Caco-2 (cell line): ENCODE measurements around the gene ADGRL4. TPM values are rescaled to one million over a fixed set of nuclear protein-coding genes. Genes with fewer than 3 reads are reported as not detected.

Experiments
- BruUV-seq: library from RNA; stranded (reverse); fragments of 400-500 nt; replicated peaks from 2 replicates; lab custom pipeline; 2021; lab: Mats Ljungman, UMichigan
- CTCF ChIA-PET: fragments of 300-600 bp; sonication (Branson Sonifier 250); formaldehyde crosslinking; loops from one replicate; lab custom pipeline; 2022; ENCODE audit warnings: antibody characterized with exemption; lab: Charles Lee
- POLR2A ChIA-PET: fragments of 300-600 bp; sonication (Branson Sonifier 250); formaldehyde crosslinking; loops from one replicate; lab custom pipeline; 2022; ENCODE audit warnings: antibody characterized with exemption; lab: Charles Lee
- DNase-seq, 2 experiments: peaks; one replicate each; pipeline versions ENCODE4 v3.0.0 to v3.0.0-alpha.2; 2020 to 2022
- H3K27me3 ChIP-seq: replicated peaks from 2 replicates; pipeline ENCODE4 v1.6.0; 2011; ENCODE audit warnings: low read length; ENCODE audit not compliant: control insufficient read depth, insufficient read depth
- H3K36me3 ChIP-seq: 2 replicates; pipeline ENCODE4 v1.5.1; 2011; ENCODE audit warnings: low read length; ENCODE audit not compliant: control insufficient read depth, insufficient read depth
- H3K4me1 ChIP-seq: fragments of 250-450 bp; sonication (Bioruptor Pico); 2 replicates; pipeline ENCODE4 v1.5.1; 2020; ENCODE audit warnings: mild to moderate bottlenecking
- H3K4me3 ChIP-seq: 2 replicates; pipeline ENCODE4 v1.5.1; 2011; ENCODE audit warnings: low read depth, mild to moderate bottlenecking, control low read depth, low read length
- H3K9me3 ChIP-seq: fragments of 250-450 bp; sonication (Bioruptor Pico); 2 replicates; pipeline ENCODE4 v1.5.1; 2020; ENCODE audit warnings: mild to moderate bottlenecking, moderate library complexity
- H3K27ac Mint-ChIP-seq: one replicate; pipeline ENCODE4 v1.8.0; 2022; ENCODE audit warnings: mixed read lengths; ENCODE audit not compliant: unreplicated experiment
- H3K27me3 Mint-ChIP-seq: one replicate; pipeline ENCODE4 v1.8.0; 2022; ENCODE audit warnings: mixed read lengths; ENCODE audit not compliant: insufficient read depth, unreplicated experiment
- H3K36me3 Mint-ChIP-seq: one replicate; pipeline ENCODE4 v1.8.0; 2022; ENCODE audit warnings: mild to moderate bottlenecking, mixed read lengths; ENCODE audit not compliant: insufficient read depth, unreplicated experiment
- H3K4me1 Mint-ChIP-seq: one replicate; pipeline ENCODE4 v1.8.0; 2022; ENCODE audit warnings: low read depth, mixed read lengths; ENCODE audit not compliant: unreplicated experiment
- H3K4me3 Mint-ChIP-seq: one replicate; pipeline ENCODE4 v1.8.0; 2022; ENCODE audit warnings: mild to moderate bottlenecking, moderate library complexity, mixed read lengths; ENCODE audit not compliant: unreplicated experiment
- H3K9me3 Mint-ChIP-seq: one replicate; pipeline ENCODE4 v1.8.0; 2022; ENCODE audit warnings: mixed read lengths; ENCODE audit not compliant: unreplicated experiment
- intact Hi-C: fragments of 100-400 bp; cut with micrococcal nuclease; formaldehyde crosslinking; loops from one replicate; pipeline ENCODE4 v1.10.0; 2022; ENCODE audit not compliant: unreplicated experiment
- total RNA-seq: library from RNA; stranded (reverse); gene quantifications from 2 replicates; pipeline ENCODE4 v1.2.3, GENCODE V29; 2022
- TF ChIP-seq, protein P1 (sequence below), 2 experiments: fragments of 200-600 bp in 1 of 2; IDR thresholded peaks; 1 replicate in 1 of 2; 2 replicates in 1 of 2; pipeline versions ENCODE4 v1.5.1 to v1.8.0; 2011 to 2022; ENCODE audit warnings: antibody characterized with exemption in 1 of 2, control low read depth in 1 of 2, inconsistent platforms in 1 of 2, low read depth in 1 of 2, low read length in 1 of 2, mild to moderate bottlenecking in 1 of 2, moderate library complexity in 1 of 2; ENCODE audit not compliant: insufficient read depth in 1 of 2, severe bottlenecking in 1 of 2, unreplicated experiment in 1 of 2

The ADGRL4 gene
- total RNA-seq, 1 experiment from 2014 or later = not detected

DNA sequence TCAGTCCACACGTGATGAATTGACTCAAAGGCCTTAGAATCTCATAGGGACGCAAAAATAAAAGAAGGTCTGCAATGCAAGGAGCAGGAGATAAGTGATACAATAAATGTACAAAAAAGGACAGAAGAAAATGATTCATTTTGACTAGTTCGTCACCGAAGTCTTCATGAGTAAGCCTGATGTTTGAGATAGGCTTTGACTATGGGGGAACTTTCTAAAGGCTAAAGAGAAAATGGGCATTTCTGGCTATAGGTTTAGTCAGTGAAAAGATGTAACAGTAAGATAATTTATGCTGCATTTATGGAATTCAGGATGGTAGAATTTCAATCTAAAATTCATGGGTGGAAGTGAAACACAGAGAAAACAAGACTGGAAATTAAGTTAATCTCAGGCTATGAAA lies 163.0 kb downstream of the ADGRL4 start:
- Mint-ChIP-seq H3K9me3 (no peaks in the 10 kb centered on the region), H3K27ac (no peak overlapping the region), H3K4me1 (no peaks in the 10 kb centered on the region), H3K4me3 (no peak overlapping the region), H3K36me3 (no peaks in the 10 kb centered on the region), H3K27me3 (no peaks in the 10 kb centered on the region)
- ChIA-PET CTCF (no interaction called here), POLR2A (no interaction called here)
- DNase-seq = no peak
- TF ChIP-seq, protein P1, sequence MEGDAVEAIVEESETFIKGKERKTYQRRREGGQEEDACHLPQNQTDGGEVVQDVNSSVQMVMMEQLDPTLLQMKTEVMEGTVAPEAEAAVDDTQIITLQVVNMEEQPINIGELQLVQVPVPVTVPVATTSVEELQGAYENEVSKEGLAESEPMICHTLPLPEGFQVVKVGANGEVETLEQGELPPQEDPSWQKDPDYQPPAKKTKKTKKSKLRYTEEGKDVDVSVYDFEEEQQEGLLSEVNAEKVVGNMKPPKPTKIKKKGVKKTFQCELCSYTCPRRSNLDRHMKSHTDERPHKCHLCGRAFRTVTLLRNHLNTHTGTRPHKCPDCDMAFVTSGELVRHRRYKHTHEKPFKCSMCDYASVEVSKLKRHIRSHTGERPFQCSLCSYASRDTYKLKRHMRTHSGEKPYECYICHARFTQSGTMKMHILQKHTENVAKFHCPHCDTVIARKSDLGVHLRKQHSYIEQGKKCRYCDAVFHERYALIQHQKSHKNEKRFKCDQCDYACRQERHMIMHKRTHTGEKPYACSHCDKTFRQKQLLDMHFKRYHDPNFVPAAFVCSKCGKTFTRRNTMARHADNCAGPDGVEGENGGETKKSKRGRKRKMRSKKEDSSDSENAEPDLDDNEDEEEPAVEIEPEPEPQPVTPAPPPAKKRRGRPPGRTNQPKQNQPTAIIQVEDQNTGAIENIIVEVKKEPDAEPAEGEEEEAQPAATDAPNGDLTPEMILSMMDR (IDR thresholded peaks at IDR 0.05; ENCODE audit: insufficient read depth in 1 of 2, low read depth in 1 of 2, low read length in 1 of 2, severe bottlenecking in 1 of 2, unreplicated experiment in 1 of 2) = no peak
- BruUV-seq = no TSS peak
- intact Hi-C loops = no loop called here
- no peak overlapping the region for H3K4me3 ChIP-seq
- H3K9me3 ChIP-seq = no peaks in the 10 kb centered on the region
- no peaks in the 10 kb centered on the region for H3K36me3 ChIP-seq
- H3K27me3 ChIP-seq = no peaks in the 10 kb centered on the region
- no peaks in the 10 kb centered on the region for H3K4me1 ChIP-seq

DNA sequence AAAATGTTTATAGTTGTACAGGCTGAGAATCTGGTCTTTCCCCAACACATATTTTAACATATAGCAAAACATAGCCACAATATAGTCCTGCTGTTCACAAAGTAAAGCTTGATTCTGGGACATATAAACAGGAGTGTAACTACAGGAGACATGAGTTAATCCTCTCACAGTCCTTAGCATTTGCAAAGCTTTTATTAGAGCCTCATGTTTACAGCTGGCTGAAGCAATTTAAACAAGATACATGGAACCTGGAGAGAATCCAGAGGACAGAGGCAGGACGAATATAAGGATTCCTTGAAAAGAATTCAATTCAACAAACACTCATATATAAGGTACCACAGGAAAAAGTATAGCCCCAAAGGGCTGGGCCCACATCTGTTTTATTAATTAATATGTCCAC lies 163.4 kb downstream of the ADGRL4 start:
- Histone ChIP-seq H3K9me3 (no peaks in the 10 kb centered on the region), H3K27me3 (no peaks in the 10 kb centered on the region), H3K4me3 (no peak overlapping the region), H3K36me3 (no peaks in the 10 kb centered on the region), H3K4me1 (no peaks in the 10 kb centered on the region)
- Mint-ChIP-seq H3K36me3 (no peaks in the 10 kb centered on the region), H3K4me3 (no peak overlapping the region), H3K27me3 (no peaks in the 10 kb centered on the region), H3K4me1 (no peaks in the 10 kb centered on the region), H3K9me3 (no peaks in the 10 kb centered on the region), H3K27ac (no peak overlapping the region)
- ChIA-PET CTCF (no interaction called here), POLR2A (no interaction called here)
- no peak for DNase-seq
- TF ChIP-seq, protein P1 (IDR thresholded peaks at IDR 0.05; ENCODE audit: insufficient read depth in 1 of 2, low read depth in 1 of 2, low read length in 1 of 2, severe bottlenecking in 1 of 2, unreplicated experiment in 1 of 2) = no peak
- intact Hi-C loops = no loop called here
- BruUV-seq = no TSS peak

DNA sequence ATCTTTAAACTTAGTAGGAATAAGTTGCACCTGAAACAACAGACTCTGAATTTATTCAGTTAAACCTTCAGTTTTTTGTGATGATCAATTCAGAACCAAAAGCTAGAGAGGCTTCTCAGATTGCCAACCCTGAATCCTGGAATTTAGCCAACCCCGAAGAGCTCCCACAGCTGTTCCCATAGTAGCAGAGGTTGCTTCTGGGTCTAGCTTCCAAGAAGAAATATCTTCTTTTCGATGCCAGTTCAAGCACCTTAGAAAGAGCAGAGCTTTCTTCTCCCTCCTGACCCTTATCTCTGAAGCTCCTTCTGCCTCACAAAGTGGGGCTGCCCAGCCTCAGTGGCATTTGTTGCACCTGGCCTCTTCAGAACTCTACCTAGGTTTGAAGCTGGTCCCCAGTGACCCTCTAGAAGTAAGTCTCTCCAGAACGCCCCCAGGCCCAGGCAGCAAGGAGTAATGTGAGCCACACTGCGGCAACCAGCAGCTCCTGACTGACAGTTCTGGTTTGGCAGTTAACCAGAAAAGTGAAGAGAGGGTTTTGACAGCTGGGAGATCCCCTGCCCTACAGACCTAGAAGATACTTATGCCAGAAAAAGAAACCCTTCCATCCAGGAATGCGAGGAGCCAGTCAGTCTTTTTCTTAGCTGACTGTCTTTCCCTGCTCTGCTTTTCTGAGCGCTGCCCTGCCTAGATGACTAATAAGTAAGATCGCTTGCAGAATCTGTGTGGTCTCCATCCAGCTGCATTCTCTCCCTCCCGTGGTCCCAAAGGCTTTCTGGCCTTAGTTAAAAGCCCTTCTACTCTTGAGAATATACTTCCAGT lies 165.9 kb downstream of the ADGRL4 start:
- DNase-seq = no peak
- BruUV-seq = no TSS peak
- Histone ChIP-seq H3K9me3 (no peaks in the 10 kb centered on the region), H3K4me3 (no peak overlapping the region), H3K36me3 (no peaks in the 10 kb centered on the region), H3K27me3 (no peaks in the 10 kb centered on the region), H3K4me1 (no peaks in the 10 kb centered on the region)
- no peaks in the 10 kb centered on the region for H3K4me1 Mint-ChIP-seq
- intact Hi-C loops = no loop called here
- ChIA-PET CTCF (no interaction called here), POLR2A (no interaction called here)
- H3K27me3 Mint-ChIP-seq = no peaks in the 10 kb centered on the region
- no peaks in the 10 kb centered on the region for H3K36me3 Mint-ChIP-seq
- H3K9me3 Mint-ChIP-seq = no peaks in the 10 kb centered on the region
- TF ChIP-seq, protein P1 (IDR thresholded peaks at IDR 0.05; ENCODE audit: insufficient read depth in 1 of 2, low read depth in 1 of 2, low read length in 1 of 2, severe bottlenecking in 1 of 2, unreplicated experiment in 1 of 2) = no peak
- H3K27ac Mint-ChIP-seq = no peak overlapping the region
- H3K4me3 Mint-ChIP-seq = no peak overlapping the region
